PC-9 (cell line): Measurements from ENCODE around the gene SLC35A5. TPM values are rescaled to one million over a fixed set of nuclear protein-coding genes. Genes with fewer than 3 reads are reported as not detected.

Experiments
- BruUV-seq: library from RNA; stranded (reverse); fragments of 400-500 nt; replicated peaks from 2 replicates; lab custom pipeline; 2021; lab: Mats Ljungman, UMichigan
- CTCF ChIA-PET: fragments of 300-600 bp; sonication (Branson Sonifier 250); formaldehyde crosslinking; loops from one replicate; lab custom pipeline; 2022; ENCODE audit warnings: antibody characterized with exemption; lab: Charles Lee
- POLR2A ChIA-PET: fragments of 300-600 bp; sonication (Branson Sonifier 250); formaldehyde crosslinking; loops from one replicate; lab custom pipeline; 2022; ENCODE audit warnings: antibody characterized with exemption; ENCODE audit not compliant: unreplicated experiment; lab: Charles Lee
- DNase-seq, 2 experiments: peaks; one replicate each; pipeline versions ENCODE4 v3.0.0 to v3.0.0-alpha.2; 2015 to 2022; ENCODE audit warnings: mixed read lengths in 1 of 2
- H2AFZ ChIP-seq: fragments of 200-600 bp; sonication (generic); 2 replicates; pipeline ENCODE4 v1.8.1; 2017; ENCODE audit warnings: antibody characterized with exemption
- H3F3A ChIP-seq: fragments of 200-600 bp; sonication (generic); 2 replicates; pipeline ENCODE4 v1.8.1; 2017; ENCODE audit warnings: antibody characterized with exemption, mild to moderate bottlenecking, low read depth; ENCODE audit not compliant: insufficient read depth
- H3K27ac ChIP-seq: fragments of 200-600 bp; sonication (generic); 2 replicates; pipeline ENCODE4 v1.6.1; 2016; ENCODE audit warnings: mixed run types
- H3K27me3 ChIP-seq: fragments of 200-600 bp; sonication (generic); 2 replicates; pipeline ENCODE4 v1.6.1; 2016; ENCODE audit warnings: low read depth, mixed run types; ENCODE audit not compliant: insufficient read depth
- H3K36me3 ChIP-seq: fragments of 200-600 bp; sonication (generic); 2 replicates; pipeline ENCODE4 v1.6.1; 2016; ENCODE audit warnings: low read depth, mixed run types
- H3K4me1 ChIP-seq: fragments of 200-600 bp; sonication (generic); replicated peaks from 2 replicates; pipeline ENCODE4 v1.6.1; 2016; ENCODE audit warnings: mixed run types; ENCODE audit not compliant: insufficient read depth
- H3K4me2 ChIP-seq: fragments of 200-600 bp; sonication (generic); 2 replicates; pipeline ENCODE4 v1.6.1; 2017; ENCODE audit warnings: mixed run types
- H3K4me3 ChIP-seq: fragments of 200-600 bp; sonication (generic); 2 replicates; pipeline ENCODE4 v1.6.1; 2016; ENCODE audit warnings: mixed run types
- H3K79me2 ChIP-seq: fragments of 200-600 bp; sonication (generic); 2 replicates; pipeline ENCODE4 v1.6.1; 2017; ENCODE audit warnings: low read depth, mixed run types
- H3K9me2 ChIP-seq: fragments of 200-600 bp; sonication (generic); 2 replicates; pipeline ENCODE4 v1.8.1; 2017; ENCODE audit warnings: mild to moderate bottlenecking; ENCODE audit not compliant: insufficient read depth
- H3K9me3 ChIP-seq: fragments of 200-600 bp; sonication (generic); 2 replicates; pipeline ENCODE4 v1.8.1; 2016; ENCODE audit warnings: low read depth; ENCODE audit not compliant: insufficient read depth
- H4K20me1 ChIP-seq: fragments of 200-600 bp; sonication (generic); 2 replicates; pipeline ENCODE4 v1.8.1; 2017; ENCODE audit not compliant: insufficient read depth
- CTCF ChIP-seq: fragments of 200-600 bp; sonication (generic); conservative IDR thresholded peaks from 2 replicates; pipeline ENCODE4 v1.6.1; 2017; ENCODE audit warnings: mixed run types, antibody characterized with exemption, mild to moderate bottlenecking, moderate library complexity
- EZH2 ChIP-seq: fragments of 200-600 bp; sonication (generic); IDR thresholded peaks from 2 replicates; pipeline ENCODE4 v1.8.0; 2017; ENCODE audit warnings: antibody characterized with exemption, low read depth
- intact Hi-C: fragments of 100-400 bp; cut with micrococcal nuclease; formaldehyde crosslinking; loops from one replicate; pipeline ENCODE4 v1.10.0; 2022; ENCODE audit not compliant: unreplicated experiment
- total RNA-seq: library from RNA; stranded (reverse); gene quantifications from 2 replicates; pipeline ENCODE4 v1.2.3, GENCODE V29; 2021

Gene SLC35A5
- total RNA-seq, 1 experiment from 2014 or later: 35.7 TPM

- Histone ChIP-seq H3K9me3 (no peaks in the 10 kb centered on the region), H3K79me2 (no peaks in the 10 kb centered on the region), H3K4me2 (no peak overlapping the region), H2AFZ (no peak overlapping the region), H3K9me2 (no peaks in the 10 kb centered on the region), H3K4me1 (no peaks in the 10 kb centered on the region), H3K4me3 (no peak overlapping the region), H3F3A (no peaks in the 10 kb centered on the region), H3K36me3 (no peaks in the 10 kb centered on the region), H4K20me1 (no peaks in the 10 kb centered on the region), H3K27ac (no peak overlapping the region), H3K27me3 (no peaks in the 10 kb centered on the region)
- CTCF ChIA-PET: no interaction called here
- intact Hi-C loops: no loop called here
- no peak for DNase-seq
- BruUV-seq: no TSS peak
- POLR2A ChIA-PET: no interaction called here
- TF ChIP-seq EZH2: no peak
- TF ChIP-seq CTCF: no peak
Measured at GRCh38 chr3:112597945-112598344, 36.1 kb downstream of the SLC35A5 start.

GRCh38 chr3:112598731-112599130 is 36.9 kb downstream of the SLC35A5 start:
- DNase-seq: no peak
- H3K9me2 ChIP-seq: no peaks in the 10 kb centered on the region
- no peaks in the 10 kb centered on the region for H3K36me3 ChIP-seq
- H3K4me2 ChIP-seq: no peak overlapping the region
- no peaks in the 10 kb centered on the region for H3K9me3 ChIP-seq
- no peak overlapping the region for H3K27ac ChIP-seq
- H3F3A ChIP-seq: no peaks in the 10 kb centered on the region
- H4K20me1 ChIP-seq: no peaks in the 10 kb centered on the region
- H3K4me3 ChIP-seq: no peak overlapping the region
- TF ChIP-seq EZH2 (no peak), CTCF (no peak)
- ChIA-PET CTCF (no interaction called here), POLR2A (no interaction called here)
- no peaks in the 10 kb centered on the region for H3K4me1 ChIP-seq
- no peaks in the 10 kb centered on the region for H3K79me2 ChIP-seq
- no peaks in the 10 kb centered on the region for H3K27me3 ChIP-seq
- no TSS peak for BruUV-seq
- H2AFZ ChIP-seq: no peak overlapping the region
- intact Hi-C loops: no loop called here

- Histone ChIP-seq H3K4me1 (peaks cover 10% of the 10 kb centered on the region; the same call in 1 of the 2 replicates), H3K27ac (no peak overlapping the region), H2AFZ (no peak overlapping the region), H3K27me3 (no peaks in the 10 kb centered on the region), H3K79me2 (no peaks in the 10 kb centered on the region), H3K36me3 (no peaks in the 10 kb centered on the region), H3K4me3 (no peak overlapping the region), H4K20me1 (no peaks in the 10 kb centered on the region), H3K9me3 (no peaks in the 10 kb centered on the region), H3K4me2 (no peak overlapping the region), H3F3A (no peaks in the 10 kb centered on the region), H3K9me2 (no peaks in the 10 kb centered on the region)
- no peak for TF ChIP-seq EZH2
- intact Hi-C loops: no loop called here
- no peak for DNase-seq
- ChIA-PET POLR2A (no interaction called here), CTCF (interaction anchor here (0.6 kb wide), 1 partner anchor 22 kb away, joined by 3 read pairs; no protein-coding TSS in a partner anchor)
- no TSS peak for BruUV-seq
Measured at GRCh38 chr3:112602217-112602838, 40.5 kb downstream of the SLC35A5 start.
